NCI-H2196 treated with DMSO at 0.1 percent for 48 hours (cell line): Measurements from ENCODE around the gene MRAP2.
"Not testable (repeated sequence)": the region's sequence is repeated elsewhere in the genome, so short reads cannot be mapped to it uniquely, and the experiment has no call there.

ENCODE experiments used
- DNase-seq: peaks from one replicate; lab custom pipeline; 2025; ENCODE audit not compliant: unreplicated experiment; lab: John Stamatoyannopoulos, UW

The MRAP2 gene

DNA sequence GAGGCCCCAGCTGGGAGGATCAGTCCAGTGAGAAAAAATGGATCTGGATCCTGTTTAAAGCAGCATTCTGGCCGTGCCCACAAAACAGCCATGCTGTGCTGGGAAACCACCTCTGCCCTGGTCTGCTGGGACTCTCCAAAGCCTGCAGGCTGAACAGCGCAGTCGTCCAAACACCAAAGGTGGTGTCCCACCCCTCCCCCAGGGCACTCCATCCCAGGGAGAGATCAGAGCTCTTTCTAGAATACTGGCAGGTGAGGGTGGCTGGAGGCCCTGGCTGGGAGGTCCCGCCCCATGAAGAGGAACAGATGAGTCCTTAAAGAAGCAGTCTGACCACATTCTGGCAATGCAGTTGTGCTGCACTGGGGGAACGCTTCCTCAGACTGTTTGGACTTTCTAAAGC, 84.6 kb downstream of the MRAP2 start:
- no peak for DNase-seq

DNA sequence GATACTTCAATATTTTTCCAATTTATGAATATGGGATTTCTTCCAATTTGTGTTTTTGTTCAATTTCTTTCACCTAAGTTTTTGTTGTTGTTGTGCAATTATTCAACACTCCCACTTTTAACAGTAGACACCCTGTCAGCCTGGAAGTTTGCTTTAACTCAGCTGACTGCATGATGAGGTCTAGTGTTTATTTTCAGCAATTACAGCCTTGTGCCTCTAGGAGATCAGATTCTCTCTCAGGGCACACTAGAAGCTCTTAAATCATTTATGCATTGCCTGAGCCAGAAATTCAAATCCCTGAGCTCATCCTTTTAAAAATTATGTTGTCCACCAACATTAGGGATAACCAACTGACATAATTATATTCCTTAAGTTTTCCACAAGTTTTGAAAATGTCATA, 85.7 kb downstream of the MRAP2 start:
- DNase-seq: no peak

DNA sequence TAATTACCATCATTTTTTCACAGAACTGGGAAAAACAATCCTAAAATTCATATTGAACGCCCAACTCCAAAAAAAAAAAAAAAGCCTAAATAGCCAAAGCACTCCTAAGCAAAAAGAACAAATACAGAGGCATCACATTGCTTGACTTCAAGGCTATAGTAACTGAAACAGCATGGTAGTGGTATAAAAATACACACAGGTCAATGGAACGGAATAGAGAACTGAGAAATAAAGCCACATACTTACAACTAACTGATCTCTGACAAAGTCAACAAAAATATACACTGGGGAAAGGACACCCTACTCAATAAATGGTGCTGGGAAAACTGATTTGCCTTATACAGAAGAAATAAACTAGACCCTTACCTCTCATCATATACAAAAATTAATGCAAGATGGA, 89.6 kb downstream of the MRAP2 start:
- no peak for DNase-seq

DNA sequence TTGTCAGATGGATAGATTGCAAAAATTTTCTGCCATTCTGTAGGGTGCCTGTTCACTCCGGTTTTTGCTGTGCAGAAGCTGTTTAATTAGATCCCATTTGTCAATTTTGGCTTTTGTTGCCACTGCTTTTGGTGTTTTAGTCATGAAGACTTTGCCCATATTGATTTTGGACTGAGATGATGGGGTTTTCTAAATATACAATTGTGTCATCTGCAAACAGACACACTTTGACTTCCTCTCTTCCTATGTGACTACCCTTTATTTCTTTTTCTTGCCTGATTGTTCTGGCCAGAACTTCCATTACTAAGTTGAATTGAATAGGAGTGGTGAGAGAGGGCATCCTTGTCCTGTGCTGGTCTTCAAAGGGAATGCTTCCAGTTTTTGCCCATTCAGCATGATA, 96.0 kb downstream of the MRAP2 start:
- DNase-seq: not testable (repeated sequence)

DNA sequence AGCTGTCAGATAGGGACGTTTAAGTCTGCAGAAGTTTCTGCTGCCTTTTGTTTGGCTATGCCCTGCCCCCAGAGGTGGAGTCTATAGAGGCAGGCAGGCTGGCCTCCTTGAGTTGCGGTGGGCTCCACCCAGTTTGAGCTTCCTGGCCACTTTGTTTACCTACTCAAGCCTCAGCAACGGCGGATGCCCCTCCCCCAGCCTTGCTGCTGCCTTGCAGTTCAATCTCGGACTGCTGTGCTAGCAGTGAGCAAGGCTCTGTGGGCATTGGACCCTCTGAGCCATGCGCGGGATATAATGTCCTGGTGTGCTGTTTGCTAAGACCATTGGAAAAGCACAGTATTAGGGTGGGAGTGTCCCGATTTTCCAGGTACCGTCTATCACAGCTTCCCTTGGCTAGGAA, 99.8 kb downstream of the MRAP2 start:
- DNase-seq: not testable (repeated sequence)

DNA sequence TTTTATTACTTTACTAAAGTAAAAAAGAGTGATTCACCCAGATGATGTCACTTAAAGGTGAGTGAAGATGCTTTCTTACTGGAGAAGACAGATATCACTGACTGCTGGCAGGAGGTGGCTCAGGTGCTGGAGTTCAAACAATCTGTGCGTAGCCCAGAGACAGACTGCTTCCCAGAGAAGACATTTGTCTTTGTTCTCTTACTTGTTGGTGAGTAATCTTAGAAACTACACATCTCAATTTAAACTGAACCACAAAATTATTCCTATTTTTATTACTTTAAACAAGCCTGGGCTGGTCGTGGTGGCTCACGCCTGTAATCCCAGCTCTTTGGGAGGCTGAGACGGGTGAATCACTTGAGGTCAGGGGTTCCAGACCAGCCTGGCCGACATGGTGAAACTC, 101.7 kb downstream of the MRAP2 start:
- DNase-seq: no peak

DNA sequence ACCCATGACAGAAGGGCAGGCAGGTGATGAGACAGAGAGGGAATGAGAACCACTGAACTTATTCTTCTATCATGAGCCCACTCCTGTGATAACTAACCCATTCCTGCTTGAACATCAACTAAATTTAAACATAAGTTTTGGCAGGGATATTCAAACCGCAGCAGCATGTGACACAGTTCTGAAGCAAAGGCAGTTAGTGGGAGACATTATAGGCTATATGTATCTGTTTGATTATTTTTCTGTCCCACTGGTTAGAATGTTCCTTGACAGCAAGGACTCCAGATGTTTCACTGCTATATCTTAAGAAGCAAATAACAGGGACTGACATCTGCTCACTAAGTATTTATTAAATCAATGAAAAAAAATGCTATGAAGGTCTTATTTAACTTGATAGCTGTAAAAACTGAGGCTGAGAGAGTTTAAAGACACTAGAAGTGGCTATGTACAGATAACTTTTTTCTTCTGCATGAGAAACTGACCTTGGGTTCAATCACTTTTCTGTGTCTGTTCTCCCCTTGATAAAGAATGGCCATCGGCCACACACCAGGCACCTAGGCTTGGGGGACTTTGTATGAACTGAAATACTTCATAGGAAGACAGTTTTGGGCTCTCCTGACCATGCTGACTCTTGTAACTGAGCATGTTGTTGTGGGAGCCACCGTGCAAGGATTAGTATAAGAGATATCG, 102.9 kb downstream of the MRAP2 start:
- DNase-seq: no peak

DNA sequence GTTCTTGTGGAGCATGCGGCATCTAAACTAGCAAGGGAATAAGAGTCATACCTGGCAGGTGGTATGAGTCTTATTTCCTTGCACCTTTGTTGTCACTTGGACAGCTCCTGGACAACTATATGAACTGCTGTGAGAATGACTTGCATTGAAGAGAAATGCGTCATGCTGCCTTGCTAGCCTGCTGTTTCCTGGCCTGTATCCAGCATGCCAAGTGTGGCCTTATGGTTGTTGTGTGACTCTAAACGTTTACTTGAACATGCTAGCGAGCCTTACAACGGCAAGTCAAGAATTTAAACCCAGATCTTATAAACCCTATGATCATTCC, 103.4 kb downstream of the MRAP2 start:
- DNase-seq: no peak

DNA sequence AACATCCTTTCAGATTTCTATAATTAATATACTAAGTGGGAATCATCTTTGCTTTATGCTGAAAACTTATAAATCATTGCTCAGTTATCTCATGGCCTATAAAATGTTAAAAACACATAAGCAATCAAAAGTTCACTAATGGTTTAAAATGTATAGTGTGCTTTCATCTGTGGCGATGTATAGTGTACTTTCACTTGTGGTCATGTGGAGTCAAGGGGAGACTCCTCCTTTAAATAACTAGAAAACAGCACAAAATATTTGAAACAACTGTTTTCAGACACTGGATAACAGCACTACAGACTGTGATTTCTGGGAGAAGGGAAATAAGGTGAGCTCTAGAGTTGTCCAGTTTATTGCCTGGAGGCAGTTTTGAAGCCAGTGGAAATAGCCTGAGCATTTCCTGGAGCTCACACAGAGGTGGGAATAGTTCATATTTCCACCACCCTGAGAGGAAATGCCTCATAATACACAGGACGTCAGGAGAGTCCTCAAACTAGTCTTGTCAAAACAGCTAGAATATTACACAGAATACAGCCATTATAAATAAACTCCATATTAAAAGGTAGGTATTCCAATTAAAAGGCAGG, 104.5 kb downstream of the MRAP2 start:
- no peak for DNase-seq

DNA sequence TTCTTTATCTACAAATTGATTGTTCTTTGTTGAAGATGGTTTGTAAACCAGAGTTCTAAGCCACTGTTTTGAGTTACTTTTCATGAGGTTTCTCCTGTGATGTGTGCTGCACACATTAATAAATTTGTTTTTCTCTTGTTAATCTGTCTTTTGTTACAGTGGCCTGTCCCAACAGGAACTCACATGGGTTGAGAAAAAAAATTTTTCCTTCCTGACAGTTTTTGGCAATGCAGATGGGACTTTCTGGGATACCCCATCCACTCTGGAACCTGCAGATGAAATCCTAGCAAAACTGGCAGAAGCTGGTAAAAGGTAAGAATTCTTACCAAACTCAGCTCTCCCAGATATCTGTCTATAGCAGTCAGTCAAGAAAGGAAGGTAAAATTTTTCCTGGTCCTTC, 105.7 kb downstream of the MRAP2 start:
- no peak for DNase-seq
